Measurements from ENCODE around the gene SH3RF1.

The SH3RF1 gene

GRCh38 chr4:169132561-169133305, 138.0 kb downstream of the SH3RF1 start:
- peak; percentile 85 for DNase-seq (ENCODE audit: low spot score)

DNA sequence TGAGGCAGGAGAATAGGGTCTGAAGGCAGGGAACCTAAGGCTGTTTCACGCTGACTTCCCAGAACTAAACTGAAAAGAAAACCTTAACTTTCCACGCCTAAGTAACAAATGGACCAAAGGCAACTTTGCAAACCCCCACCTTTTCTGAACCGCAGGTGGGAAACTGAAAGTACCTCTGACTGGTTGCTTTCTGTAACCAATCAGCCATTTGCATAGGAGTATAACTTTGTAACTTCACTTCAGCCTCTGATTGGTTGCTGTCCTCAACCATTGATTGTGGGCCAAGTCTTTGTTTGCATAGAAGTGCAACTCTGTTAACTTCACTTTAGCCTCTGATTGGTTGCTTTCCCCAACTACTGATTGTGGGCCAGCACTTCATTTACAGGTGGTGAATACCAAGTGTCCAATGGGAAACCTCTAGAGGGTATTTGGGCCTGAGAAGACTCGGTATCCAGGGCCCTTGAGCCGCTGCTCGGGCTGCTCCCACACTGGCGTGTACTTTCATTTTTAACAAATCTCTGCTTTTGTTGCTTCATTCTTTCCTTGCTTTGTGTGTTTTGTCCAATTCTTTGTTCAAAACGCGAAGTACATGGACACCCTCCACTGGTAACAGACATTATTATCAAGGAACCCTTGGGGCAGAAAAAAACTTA, 139.1 kb downstream of the SH3RF1 start:
- DNase-seq (ENCODE audit: low spot score), result no peak

GRCh38 chr4:169128902-169129301, 141.9 kb downstream of the SH3RF1 start:
- DNase-seq (ENCODE audit: low spot score), result no peak

DNA sequence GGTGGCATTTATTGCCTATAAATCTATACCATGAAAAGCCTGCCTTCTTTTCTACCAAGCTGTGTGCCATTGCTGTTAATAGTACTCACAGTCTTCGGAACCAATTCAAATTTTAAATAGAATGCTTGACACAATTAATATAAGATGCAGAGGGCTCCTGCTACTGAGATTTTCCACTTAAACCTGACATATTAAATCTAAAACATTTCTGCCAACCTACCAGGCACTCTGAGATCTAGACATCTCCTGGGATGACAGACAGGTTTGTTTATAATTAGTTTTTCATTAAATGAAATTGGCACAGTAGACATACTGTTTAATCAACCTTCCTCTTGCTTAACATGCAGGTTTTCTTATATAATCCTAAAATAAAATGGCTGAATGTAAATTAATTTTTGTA, 143.4 kb downstream of the SH3RF1 start:
- no peak for DNase-seq (ENCODE audit: low spot score)

GRCh38 chr4:169124661-169125060, 146.1 kb downstream of the SH3RF1 start:
- no peak for DNase-seq (ENCODE audit: low spot score)

DNA sequence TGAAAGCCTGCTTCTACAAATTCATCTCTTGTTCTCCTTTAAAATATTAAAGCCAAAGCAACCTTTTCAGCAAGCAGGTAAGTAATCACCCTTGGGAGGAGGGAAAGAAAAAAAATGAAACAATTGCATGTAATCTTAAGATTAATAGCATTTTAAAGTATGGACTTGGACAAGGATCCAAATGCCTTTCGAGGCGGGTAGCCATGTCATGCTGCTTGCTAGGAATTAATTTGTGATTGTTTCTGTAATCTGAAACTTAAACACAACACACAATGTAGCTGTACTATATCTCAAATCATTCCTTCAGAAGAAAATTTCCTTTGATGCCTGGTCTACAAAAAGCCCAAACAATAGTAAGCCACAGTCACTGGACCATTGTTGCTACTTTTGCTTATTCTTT, 148.3 kb downstream of the SH3RF1 start:
- DNase-seq (ENCODE audit: low spot score), result no peak

DNA sequence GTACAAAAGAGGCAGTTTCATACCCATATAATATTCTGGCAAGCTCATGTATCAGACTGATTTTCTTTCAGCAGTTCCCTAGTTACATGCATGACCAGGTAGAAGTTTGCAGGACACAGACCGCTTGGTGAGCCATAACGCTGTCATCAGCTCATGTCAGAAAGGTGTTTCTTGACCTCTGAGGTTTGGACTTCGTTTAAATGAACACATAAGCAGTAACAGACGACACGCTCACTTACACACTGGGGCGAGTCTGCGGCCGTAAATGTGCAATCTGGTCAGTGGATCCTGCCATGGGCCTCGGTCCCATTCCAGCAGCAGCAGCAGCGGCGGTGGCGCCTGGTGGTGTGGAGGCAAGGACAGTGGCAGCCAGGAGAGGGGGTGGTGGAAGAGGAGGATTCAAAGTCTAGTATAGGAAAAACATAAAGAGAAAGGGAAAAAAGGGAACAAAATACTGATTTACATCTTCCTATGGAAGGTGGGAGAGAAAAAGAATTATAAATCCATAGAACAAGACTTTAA, 148.8 kb downstream of the SH3RF1 start:
- DNase-seq (ENCODE audit: low spot score), result no peak

DNA sequence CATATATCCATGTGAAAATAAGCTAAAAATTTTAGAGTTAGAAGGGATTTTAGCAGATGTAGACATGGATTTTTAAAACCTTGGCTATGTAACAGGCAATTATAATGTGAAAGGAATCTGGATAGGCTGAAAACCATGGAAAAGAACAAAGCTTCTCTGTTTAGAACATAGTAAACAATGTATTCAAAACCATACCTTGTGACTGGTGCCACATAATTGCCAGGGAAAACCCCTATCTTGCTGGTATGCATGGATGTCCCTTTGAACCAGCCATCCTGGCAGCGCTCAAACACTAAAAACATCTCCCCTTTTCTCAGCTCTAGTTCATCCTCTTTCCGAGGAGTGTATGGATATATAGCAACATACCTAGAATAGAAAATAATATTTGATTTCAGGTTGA, 150.1 kb downstream of the SH3RF1 start:
- DNase-seq (ENCODE audit: low spot score), result peak; percentile 78

DNA sequence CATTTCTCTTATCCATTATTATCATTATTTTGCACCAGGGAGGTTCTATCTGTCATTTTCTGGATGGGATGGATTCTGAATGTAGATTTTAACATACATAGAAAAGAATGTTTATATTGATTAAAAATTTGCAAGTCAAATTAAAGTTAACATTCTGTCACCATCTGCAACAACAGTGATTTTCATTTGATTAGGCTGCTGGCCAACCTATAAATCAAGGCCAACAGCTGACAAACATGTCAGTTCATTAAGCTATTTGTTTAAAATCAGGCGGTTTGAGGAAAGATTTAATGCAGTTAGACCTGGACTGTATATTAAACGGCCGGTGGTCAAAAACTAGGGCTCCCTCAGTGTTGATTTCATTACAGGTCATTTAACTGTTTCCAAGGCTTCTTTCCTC, 151.2 kb downstream of the SH3RF1 start:
- no peak for DNase-seq (ENCODE audit: low spot score)

DNA sequence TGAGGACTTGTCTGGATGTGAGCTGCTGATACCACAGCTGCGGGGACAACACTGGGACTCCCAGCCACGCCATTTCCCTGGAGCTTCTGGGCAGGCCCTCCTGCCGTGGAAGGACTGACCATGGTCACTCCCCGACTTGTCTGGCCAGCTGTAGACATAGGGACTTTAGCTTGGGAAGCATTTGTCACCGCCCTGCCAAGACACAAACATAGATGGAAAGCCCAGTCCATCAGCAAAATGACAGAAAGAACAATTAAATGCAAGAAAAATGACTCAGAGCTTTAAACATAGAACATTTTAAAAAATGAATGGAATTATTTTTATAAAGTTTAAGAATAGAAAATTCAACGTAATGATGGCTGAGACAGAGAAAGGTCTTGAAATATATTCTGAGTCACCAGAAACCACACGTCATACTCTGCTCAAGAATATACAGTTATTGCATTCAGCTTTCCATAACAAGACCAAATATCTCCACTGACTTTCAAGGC, 153.1 kb downstream of the SH3RF1 start:
- DNase-seq (ENCODE audit: low spot score), result no peak

DNA sequence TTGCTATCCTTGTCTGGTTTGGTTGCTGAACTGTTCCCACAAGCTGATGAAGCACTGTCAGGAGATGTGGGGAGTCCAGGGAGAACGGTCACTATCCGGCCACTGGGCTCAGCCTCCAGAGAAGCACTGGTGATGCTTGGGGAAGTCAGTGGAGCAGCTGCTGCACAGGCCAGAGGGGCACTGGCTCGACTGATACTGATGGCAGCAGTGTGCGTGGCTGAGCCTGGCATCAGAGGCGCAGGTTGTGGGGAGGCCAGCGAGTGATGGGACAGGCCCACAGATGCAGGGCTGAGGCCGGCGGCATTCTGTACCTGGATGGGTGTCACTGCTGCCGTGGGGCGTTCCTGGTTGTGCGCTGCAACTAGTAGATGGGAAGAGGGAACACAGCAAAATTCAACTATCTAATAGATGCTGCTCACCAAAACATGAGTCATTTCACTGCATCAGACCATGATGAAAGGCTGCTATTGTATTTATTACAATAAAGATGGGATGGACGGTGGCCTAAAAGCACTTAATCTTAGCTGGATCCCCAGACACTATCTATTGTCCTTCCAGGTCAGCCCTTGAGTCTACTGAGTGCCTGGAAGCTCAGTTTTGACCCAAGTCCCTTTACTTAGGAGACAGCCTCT, 154.4 kb downstream of the SH3RF1 start:
- peak; percentile 68 for DNase-seq (ENCODE audit: low spot score)

GRCh38 chr4:169115897-169116254, 154.9 kb downstream of the SH3RF1 start:
- peak; percentile 69 for DNase-seq (ENCODE audit: low spot score)

- DNase-seq (ENCODE audit: low spot score), result no peak
Measured at GRCh38 chr4:169115144-169115896, 155.4 kb downstream of the SH3RF1 start.

DNA sequence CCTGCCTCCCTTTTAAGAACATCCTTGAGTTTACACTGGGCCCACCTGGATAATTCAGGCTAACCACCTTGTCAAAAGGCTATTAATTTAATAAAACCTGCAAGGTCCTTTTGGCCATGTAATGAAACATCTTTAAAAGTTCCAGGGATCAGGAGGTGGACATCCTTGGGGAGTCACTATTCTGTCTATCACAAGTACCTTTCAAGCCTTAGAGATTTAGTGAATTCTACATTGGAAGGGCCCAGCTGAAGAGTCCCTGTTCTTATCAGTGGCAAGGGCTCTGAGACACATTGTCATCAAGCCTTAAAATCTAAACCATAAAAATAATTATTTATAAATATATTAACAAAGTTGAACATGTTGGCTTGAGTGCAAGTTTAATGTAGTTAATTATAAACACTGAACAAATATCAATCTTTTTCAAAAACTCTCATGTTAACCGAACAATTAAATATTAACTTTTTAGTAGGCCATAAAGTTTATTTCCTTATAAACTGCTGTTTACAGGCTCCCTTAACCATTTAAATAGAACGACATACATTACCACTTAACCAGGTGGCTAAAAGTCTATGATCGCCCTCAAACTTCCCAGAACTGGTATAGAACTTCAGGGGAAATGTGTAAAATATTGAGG, 156.3 kb downstream of the SH3RF1 start:
- DNase-seq (ENCODE audit: low spot score), result no peak

DNA sequence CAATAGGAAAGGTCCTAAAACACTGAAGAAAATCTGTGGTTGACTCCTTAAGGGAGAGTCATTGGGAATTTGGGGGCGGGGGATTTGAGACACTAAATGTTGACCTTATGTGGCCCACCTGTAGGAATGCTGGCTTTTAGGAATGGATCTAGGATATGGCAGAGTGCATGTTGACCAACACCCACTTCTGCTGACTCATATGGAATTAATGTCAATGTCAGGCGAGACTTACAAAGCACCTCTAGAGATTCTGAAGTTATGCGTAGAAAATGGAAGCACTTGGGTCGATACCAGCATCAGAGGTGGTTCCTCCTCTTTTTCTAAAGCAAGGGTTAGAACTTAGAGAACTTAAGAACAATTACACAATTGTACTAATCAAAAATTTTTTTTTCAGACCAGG, 160.1 kb downstream of the SH3RF1 start:
- no peak for DNase-seq (ENCODE audit: low spot score)

GRCh38 chr4:169109035-169109675, 161.6 kb downstream of the SH3RF1 start:
- DNase-seq (ENCODE audit: low spot score), result no peak

DNA sequence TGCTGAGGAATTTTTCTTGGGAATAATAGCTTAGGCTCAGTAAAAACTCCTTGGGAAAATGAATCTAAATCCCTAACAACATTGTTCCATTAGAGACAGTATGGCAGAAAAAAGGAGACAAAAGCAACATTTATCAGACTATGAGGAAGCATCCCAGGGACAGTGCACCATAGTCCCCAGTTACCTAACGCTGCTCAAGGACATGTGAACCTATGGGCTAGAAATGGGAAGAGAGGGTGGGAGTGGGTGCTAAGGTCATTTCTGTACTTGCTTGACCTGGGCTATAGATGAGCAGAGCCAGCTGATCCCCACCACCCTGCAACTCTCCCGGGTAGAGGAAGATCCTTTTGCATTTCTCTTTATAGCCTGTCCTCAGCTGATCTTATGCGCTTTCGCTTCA, 162.5 kb downstream of the SH3RF1 start:
- no peak for DNase-seq (ENCODE audit: low spot score)

GRCh38 chr4:169107528-169107927, 163.2 kb downstream of the SH3RF1 start:
- no peak for DNase-seq (ENCODE audit: low spot score)

GRCh38 chr4:169106696-169107229, 164.0 kb downstream of the SH3RF1 start:
- DNase-seq (ENCODE audit: low spot score), result no peak

DNA sequence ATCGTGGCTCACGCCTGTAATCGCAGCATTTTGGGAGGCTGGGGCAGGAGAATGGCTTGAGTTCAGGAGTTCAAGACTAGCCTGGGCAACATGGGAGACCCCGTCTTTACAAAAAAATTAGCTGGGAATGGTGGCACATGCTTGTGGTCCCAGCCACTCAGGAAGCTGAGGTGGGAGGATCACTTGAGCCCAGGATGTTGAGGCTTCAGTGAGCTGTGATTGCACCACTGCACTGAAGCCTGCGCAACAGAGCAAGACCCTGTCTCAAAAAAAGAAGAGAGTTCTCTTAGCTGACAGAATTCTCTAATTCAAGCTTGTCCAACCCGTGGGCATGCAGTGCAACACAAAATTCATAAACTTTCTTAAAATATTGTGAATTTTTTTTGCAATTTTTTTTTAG, 165.1 kb downstream of the SH3RF1 start:
- no peak for DNase-seq (ENCODE audit: low spot score)

GRCh38 chr4:169103966-169104412, 166.8 kb downstream of the SH3RF1 start:
- DNase-seq (ENCODE audit: low spot score), result no peak
